Erythroblast (primary cell): ENCODE measurements around the gene RIPK3.

Experiments used
- GATA1 ChIP-seq: IDR thresholded peaks from 2 replicates; pipeline ENCODE4 v1.6.1; 2011; ENCODE audit warnings: low read depth, mild to moderate bottlenecking, control low read depth, low read length, moderate library complexity
- POLR2A ChIP-seq: IDR thresholded peaks from 2 replicates; pipeline ENCODE4 v1.6.1; 2011; ENCODE audit warnings: mild to moderate bottlenecking, low read length

DNA sequence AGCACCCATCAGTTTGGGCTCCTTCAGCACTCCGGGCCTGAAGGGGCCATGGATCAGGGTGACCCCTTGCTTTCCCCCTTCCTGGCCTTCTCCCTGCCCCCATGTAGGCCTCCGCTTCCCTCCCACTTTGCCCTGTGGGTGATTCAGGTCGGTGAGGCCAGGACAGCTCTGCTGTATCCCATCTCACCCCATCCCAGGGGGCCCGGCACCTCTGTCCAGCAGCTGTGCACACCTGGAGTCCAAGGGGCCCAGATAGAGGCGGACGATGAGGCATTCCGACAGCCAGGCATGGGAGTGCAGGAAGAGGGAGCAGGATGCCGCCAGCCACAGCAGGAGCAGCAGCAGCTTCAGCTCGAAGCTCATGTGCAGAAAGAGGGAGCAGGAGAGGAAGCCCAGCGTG is 17.1 kb downstream of the RIPK3 start:
- TF ChIP-seq POLR2A = no peak
- TF ChIP-seq GATA1 = no peak
